Testis (tissue), 3 donors: ENCODE data around the gene CPHXL2. TPM values are rescaled to one million over a fixed set of nuclear protein-coding genes. Genes with fewer than 3 reads are reported as not detected.

ENCODE experiments used
- DNase-seq: peaks from one replicate; pipeline ENCODE4 v3.0.0-alpha.2; 2019
- H3K27ac ChIP-seq, 2 donors: fragments of 200-600 bp; sonication (generic); one replicate each; pipeline ENCODE4 v1.5.1; 2019
- H3K27me3 ChIP-seq: fragments of 200-600 bp; sonication (generic); one replicate; pipeline ENCODE4 v1.5.1; 2019
- H3K36me3 ChIP-seq: fragments of 200-600 bp; sonication (generic); one replicate; pipeline ENCODE4 v1.5.1; 2017; ENCODE audit warnings: low read depth; ENCODE audit errors: missing control alignments
- H3K4me1 ChIP-seq: fragments of 200-600 bp; sonication (generic); one replicate; pipeline ENCODE4 v1.5.1; 2019
- H3K4me3 ChIP-seq, 2 donors: fragments of 200-600 bp; sonication (generic); one replicate each; pipeline ENCODE4 v1.5.1; 2017 to 2019
- H3K9me3 ChIP-seq: fragments of 200-600 bp; sonication (generic); one replicate; pipeline ENCODE4 v1.5.1; 2017
- POLR2A ChIP-seq: fragments of 450-650 bp; IDR thresholded peaks from one replicate; pipeline ENCODE4 v1.6.1; 2017; ENCODE audit warnings: antibody characterized with exemption, mild to moderate bottlenecking, moderate library complexity
- WGBS, 2 donors: methylation state at CpG; one replicate each; pipeline ENCODE4 v1.1.5; 2018; 5-methylcytosine and 5-hydroxymethylcytosine counted together
- intact Hi-C: fragments of 100-400 bp; cut with DNase I; formaldehyde crosslinking; loops from one replicate; pipeline ENCODE4 v1.15.1; 2023; ENCODE audit warnings: low total_unique reads
- polyA plus RNA-seq: library from polyadenylated mRNA; stranded (reverse); fragments of 350-450 nt; fragmentation: Illumina TruSeq; extraction: RNeasy Lipid Tissue Mini Kit (QIAGEN cat#74804); gene quantifications from one replicate; pipeline ENCODE4 v1.2.3, GENCODE V29; 2014; ENCODE audit warnings: low read depth, low replicate concordance; ENCODE audit not compliant: insufficient read depth
- total RNA-seq, 2 donors: library from RNA; depleted of rRNA; stranded (reverse); fragments of >200 nt; gene quantifications; one replicate each; pipeline ENCODE4 v1.2.3, GENCODE V29; 2016
- TF ChIP-seq, protein P1 (sequence below), 3 experiments: fragments of 450-650 bp in 2 of 3; fragments of 200-600 bp in 1 of 3; sonication (generic) in 1 of 3; IDR thresholded peaks; one replicate each; pipeline ENCODE4 v1.5.1; 2016 to 2019; ENCODE audit warnings: antibody characterized with exemption in 3 of 3, mild to moderate bottlenecking in 2 of 3, moderate library complexity in 1 of 3

Gene CPHXL2
- total and polyA plus RNA-seq, 3 donors from 2014 or later: 0.31 TPM; not detected in 2

DNA sequence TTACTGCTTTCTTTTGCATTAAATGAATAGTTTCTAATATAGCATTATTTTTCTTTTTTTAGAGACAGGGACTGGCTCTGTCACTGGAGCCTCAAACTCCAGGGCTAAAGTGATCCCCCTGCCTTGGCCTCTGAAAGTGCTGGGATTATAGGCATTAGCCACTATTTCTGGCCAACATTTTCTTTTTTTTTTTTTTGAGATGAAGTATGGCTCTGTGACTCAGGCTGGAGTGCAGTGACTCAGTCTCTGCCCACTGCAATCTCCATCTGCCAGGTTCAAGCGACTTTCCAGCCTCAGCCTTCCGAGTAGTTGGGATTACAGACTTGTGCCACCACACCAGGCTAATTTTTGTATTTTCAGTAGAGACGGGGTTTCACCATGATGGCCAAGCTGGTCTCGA is 26.5 kb upstream of the CPHXL2 start:
- no peaks in the 10 kb centered on the region for H3K9me3 ChIP-seq
- H3K4me1 ChIP-seq: no peaks in the 10 kb centered on the region
- DNase-seq: no peak
- H3K36me3 ChIP-seq: no peaks in the 10 kb centered on the region
- no peak overlapping the region for H3K4me3 ChIP-seq
- whole genome bisulfite sequencing, 2 donors: 92 to 100% methylated on average over 4 of the region's 4 CpGs
- TF ChIP-seq POLR2A: no peak
- TF ChIP-seq, protein P1, sequence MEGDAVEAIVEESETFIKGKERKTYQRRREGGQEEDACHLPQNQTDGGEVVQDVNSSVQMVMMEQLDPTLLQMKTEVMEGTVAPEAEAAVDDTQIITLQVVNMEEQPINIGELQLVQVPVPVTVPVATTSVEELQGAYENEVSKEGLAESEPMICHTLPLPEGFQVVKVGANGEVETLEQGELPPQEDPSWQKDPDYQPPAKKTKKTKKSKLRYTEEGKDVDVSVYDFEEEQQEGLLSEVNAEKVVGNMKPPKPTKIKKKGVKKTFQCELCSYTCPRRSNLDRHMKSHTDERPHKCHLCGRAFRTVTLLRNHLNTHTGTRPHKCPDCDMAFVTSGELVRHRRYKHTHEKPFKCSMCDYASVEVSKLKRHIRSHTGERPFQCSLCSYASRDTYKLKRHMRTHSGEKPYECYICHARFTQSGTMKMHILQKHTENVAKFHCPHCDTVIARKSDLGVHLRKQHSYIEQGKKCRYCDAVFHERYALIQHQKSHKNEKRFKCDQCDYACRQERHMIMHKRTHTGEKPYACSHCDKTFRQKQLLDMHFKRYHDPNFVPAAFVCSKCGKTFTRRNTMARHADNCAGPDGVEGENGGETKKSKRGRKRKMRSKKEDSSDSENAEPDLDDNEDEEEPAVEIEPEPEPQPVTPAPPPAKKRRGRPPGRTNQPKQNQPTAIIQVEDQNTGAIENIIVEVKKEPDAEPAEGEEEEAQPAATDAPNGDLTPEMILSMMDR (IDR thresholded peaks at IDR 0.05): no peak
- no peaks in the 10 kb centered on the region for H3K27me3 ChIP-seq
- H3K27ac ChIP-seq: no peak overlapping the region
- intact Hi-C loops: no loop called here

DNA sequence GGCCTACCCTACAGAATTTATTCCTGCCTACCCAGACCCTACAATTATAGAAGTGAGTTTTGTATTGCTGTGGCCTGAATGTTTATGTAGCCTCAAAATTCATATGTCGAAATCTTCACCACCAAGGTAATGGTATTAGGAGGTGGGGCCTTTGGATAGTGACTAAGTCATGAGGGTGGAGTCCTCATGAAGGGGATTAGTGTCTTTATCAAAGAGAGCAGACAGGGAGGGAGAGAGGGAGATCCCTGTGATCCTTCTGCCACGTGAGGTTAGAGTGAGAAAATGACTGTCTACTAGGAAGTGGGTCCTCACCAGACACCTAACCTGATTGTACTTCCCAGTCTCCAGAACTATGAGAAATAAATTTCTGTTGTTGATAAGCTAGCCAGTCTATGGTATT is 25.4 kb upstream of the CPHXL2 start:
- no peaks in the 10 kb centered on the region for H3K9me3 ChIP-seq
- TF ChIP-seq, protein P1 (IDR thresholded peaks at IDR 0.05): no peak
- no peak for TF ChIP-seq POLR2A
- H3K27ac ChIP-seq: no peak overlapping the region
- no peaks in the 10 kb centered on the region for H3K27me3 ChIP-seq
- 84 to 89% methylated on average over 2 of the region's 2 CpGs for WGBS, 2 donors
- no peaks in the 10 kb centered on the region for H3K36me3 ChIP-seq
- no peak overlapping the region for H3K4me3 ChIP-seq
- no peak for DNase-seq
- intact Hi-C loops: no loop called here
- no peaks in the 10 kb centered on the region for H3K4me1 ChIP-seq

DNA sequence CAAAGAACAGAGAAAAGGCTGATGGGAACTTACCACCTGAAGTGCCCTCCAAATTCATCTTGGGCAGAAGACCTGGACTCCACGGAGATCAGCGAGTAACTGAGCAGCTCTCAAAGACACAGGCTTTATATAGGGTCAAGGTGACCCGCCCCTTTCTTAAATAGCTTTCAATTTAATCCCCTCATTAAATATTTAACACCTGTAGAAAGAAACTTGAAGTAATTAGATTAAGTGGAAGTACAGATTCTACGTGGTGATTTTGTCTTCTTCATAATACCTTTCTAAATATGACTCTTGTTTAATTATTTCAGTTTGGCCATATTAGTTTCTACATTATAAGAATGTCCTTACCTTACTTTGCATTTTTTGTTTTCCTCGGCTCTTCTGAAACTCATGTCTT is 24.6 kb upstream of the CPHXL2 start, which contains the start of gene DUXB:
Gene DUXB (minus strand): TSS at position 101 of the 400 bp plus-strand sequence. CDS start 43 bp downstream, at position 58.
- Histone ChIP-seq H3K9me3 (no peaks in the 10 kb centered on the region), H3K4me3 (no peak within 1 kb of the TSS), H3K36me3 (no peaks in the 10 kb centered on the region), H3K27me3 (no peaks in the 10 kb centered on the region), H3K27ac (no peak within 1 kb of the TSS), H3K4me1 (no peaks in the 10 kb centered on the region)
- no peak for DNase-seq
- no peak for TF ChIP-seq POLR2A
- TF ChIP-seq, protein P1 (IDR thresholded peaks at IDR 0.05): no peak
- intact Hi-C loops: no loop called here
- 89 to 96% methylated on average over 5 of the region's 5 CpGs for WGBS, 2 donors

DNA sequence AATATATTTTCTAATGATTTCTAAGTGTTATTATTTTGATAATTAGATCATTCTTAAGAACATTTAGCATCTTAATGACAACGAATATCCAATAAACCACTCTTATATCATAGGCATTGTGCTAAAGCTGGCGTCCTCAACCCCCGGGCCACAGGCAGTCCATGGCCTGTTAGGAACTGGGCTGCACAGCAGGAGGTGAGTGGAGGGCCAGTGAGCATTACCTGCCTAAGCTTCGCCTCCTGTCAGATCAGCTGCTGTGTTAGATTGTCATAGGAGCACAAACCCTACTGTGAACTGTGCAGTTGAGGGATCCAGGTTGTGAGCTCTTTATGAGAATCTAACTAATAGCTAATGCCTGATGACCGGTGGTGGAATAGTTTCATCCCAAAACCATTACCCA is 20.8 kb upstream of the CPHXL2 start:
- TF ChIP-seq, protein P1 (IDR thresholded peaks at IDR 0.05): no peak
- no peak for TF ChIP-seq POLR2A
- Histone ChIP-seq H3K9me3 (no peaks in the 10 kb centered on the region), H3K36me3 (no peaks in the 10 kb centered on the region), H3K4me1 (no peaks in the 10 kb centered on the region), H3K27me3 (no peaks in the 10 kb centered on the region), H3K4me3 (no peak overlapping the region), H3K27ac (no peak overlapping the region)
- DNase-seq: no peak
- WGBS, 2 donors: 92% methylated on average over 5 of the region's 5 CpGs
- intact Hi-C loops: no loop called here

DNA sequence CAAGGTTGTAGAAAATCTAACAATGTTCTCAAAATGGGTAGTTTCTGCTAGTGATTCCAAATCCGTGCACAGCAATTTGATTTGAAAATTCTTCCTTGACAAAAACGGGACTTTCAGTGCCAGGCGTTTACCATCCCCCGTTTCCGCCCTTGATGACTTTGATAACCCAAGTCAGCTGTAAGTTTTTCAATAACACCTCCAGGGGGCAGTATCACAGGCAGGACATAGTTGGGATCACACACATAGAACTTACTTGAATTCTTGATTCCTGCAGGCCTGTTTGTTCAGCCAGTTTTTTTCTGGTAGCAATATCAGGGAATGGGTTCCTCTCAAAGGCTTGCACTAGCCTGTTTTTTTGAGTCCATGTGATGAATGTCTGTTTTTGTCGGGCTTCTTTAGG is 18.9 kb upstream of the CPHXL2 start:
- H3K9me3 ChIP-seq: no peaks in the 10 kb centered on the region
- no peak overlapping the region for H3K27ac ChIP-seq
- H3K27me3 ChIP-seq: no peaks in the 10 kb centered on the region
- DNase-seq: no peak
- H3K4me3 ChIP-seq: no peak overlapping the region
- 78 to 89% methylated on average over 6 of the region's 6 CpGs for WGBS, 2 donors
- TF ChIP-seq, protein P1 (IDR thresholded peaks at IDR 0.05): peak in 1 of 3 experiments; percentile 10
- TF ChIP-seq POLR2A: no peak
- no peaks in the 10 kb centered on the region for H3K4me1 ChIP-seq
- intact Hi-C loops: no loop called here
- H3K36me3 ChIP-seq: no peaks in the 10 kb centered on the region
